Lower lobe of right lung (tissue), 2 donors: ENCODE measurements around the gene RBM33. TPM values are rescaled to one million over a fixed set of nuclear protein-coding genes. Genes with fewer than 3 reads are reported as not detected.

ENCODE experiments used
- ATAC-seq, 2 donors: fragments of 200-7000 bp; cut with Tn5 transposase; one replicate each; pipeline ENCODE4 v1.9.1; 2020 to 2022; ENCODE audit warnings: mild to moderate bottlenecking in 2 of 2, moderate library complexity in 2 of 2
- DNase-seq: peaks from one replicate; pipeline ENCODE4 v3.0.0-alpha.2; 2020
- H3K27ac ChIP-seq: fragments of 200-600 bp; one replicate; pipeline ENCODE4 v1.8.0; 2022
- H3K27me3 ChIP-seq: fragments of 200-600 bp; one replicate; pipeline ENCODE4 v1.8.0; 2022; ENCODE audit warnings: low read depth
- H3K36me3 ChIP-seq: fragments of 200-600 bp; one replicate; pipeline ENCODE4 v1.8.0; 2022; ENCODE audit warnings: mild to moderate bottlenecking
- H3K4me1 ChIP-seq: fragments of 200-600 bp; one replicate; pipeline ENCODE4 v1.8.0; 2022
- H3K4me3 ChIP-seq: fragments of 200-600 bp; one replicate; pipeline ENCODE4 v1.8.0; 2022; ENCODE audit warnings: mild to moderate bottlenecking
- H3K9me3 ChIP-seq: fragments of 200-600 bp; one replicate; pipeline ENCODE4 v1.8.0; 2022
- CTCF ChIP-seq: fragments of 200-600 bp; IDR thresholded peaks from one replicate; pipeline ENCODE4 v1.8.0; 2022; ENCODE audit warnings: antibody characterized with exemption, mild to moderate bottlenecking
- intact Hi-C: fragments of 100-400 bp; cut with DNase I; formaldehyde crosslinking; loops from one replicate; pipeline ENCODE4 v1.11.0; 2022
- total RNA-seq: library from RNA; stranded (reverse); fragmentation: NEBNext Ultra II Directional; extraction: Animal tissue kit (Norgen Biotek cat#: 25700); gene quantifications from one replicate; pipeline ENCODE4 v1.2.1, GENCODE V29; 2021
- donor health status: DM: no; HTN: yes; CAD: no; lungs with severe emphysema.

Gene RBM33
- total RNA-seq, 1 donor from 2014 or later = 67.2 TPM

GRCh38 chr7:155818154-155818819 is 173.8 kb downstream of the RBM33 start:
- no peaks in the 10 kb centered on the region for H3K36me3 ChIP-seq
- H3K27me3 ChIP-seq = peaks cover 32% of the 10 kb centered on the region
- H3K4me1 ChIP-seq = no peaks in the 10 kb centered on the region
- intact Hi-C loops = loop anchor here (10.0 kb wide), 1 partner anchor 657 kb away; no protein-coding TSS in a partner anchor
- no peak overlapping the region for H3K27ac ChIP-seq
- no peak for ATAC-seq
- no peak overlapping the region for H3K4me3 ChIP-seq
- H3K9me3 ChIP-seq = no peaks in the 10 kb centered on the region
- peak; percentile 36 for DNase-seq
- no peak for TF ChIP-seq CTCF

DNA sequence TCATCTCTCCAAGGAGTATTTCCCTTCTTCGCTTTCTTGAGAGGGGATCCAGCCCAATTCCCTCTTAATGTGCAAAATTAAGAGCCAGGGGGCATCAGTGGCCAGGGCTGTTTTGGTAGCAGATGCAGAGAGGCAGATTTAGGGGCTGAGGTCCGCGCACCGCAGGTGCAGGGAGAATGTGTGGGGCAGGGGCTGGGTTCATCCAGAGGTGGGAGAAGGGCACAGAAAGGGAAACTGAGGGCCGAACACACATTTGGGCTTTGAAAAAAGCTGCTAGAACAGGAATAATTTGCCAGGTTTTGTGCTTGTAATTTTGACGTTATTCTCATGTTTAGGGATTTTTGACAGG is 174.3 kb downstream of the RBM33 start:
- H3K4me1 ChIP-seq = no peaks in the 10 kb centered on the region
- H3K4me3 ChIP-seq = no peak overlapping the region
- no peak overlapping the region for H3K27ac ChIP-seq
- no peaks in the 10 kb centered on the region for H3K36me3 ChIP-seq
- no peak for TF ChIP-seq CTCF
- no peak for DNase-seq
- H3K9me3 ChIP-seq = no peaks in the 10 kb centered on the region
- intact Hi-C loops = loop anchor here (10.0 kb wide), 1 partner anchor 656 kb away; no protein-coding TSS in a partner anchor
- ATAC-seq = no peak
- peaks cover 27% of the 10 kb centered on the region for H3K27me3 ChIP-seq

DNA sequence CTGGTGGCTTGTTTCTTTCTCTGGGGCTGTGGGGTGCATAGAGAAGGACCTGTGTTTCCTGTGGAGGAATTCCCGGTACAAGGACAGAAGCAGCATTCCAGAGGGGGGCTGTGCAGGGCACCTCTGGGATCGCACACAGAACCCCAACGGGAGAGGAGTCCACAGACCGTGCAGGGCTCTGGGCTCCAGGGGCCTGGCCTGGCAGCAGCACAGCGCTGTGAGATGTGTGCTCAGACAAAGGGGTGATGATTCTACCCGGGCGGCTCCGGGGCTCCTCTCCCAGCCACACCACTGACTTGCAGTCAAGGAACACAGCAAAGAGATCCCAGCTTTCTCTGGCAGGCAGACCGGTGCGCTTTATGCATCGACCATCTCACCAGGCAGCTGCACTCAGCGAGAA is 174.7 kb downstream of the RBM33 start:
- H3K4me3 ChIP-seq = no peak overlapping the region
- H3K4me1 ChIP-seq = no peaks in the 10 kb centered on the region
- H3K9me3 ChIP-seq = no peaks in the 10 kb centered on the region
- H3K27me3 ChIP-seq = peaks cover 23% of the 10 kb centered on the region
- DNase-seq = no peak
- no peaks in the 10 kb centered on the region for H3K36me3 ChIP-seq
- H3K27ac ChIP-seq = no peak overlapping the region
- TF ChIP-seq CTCF = no peak
- intact Hi-C loops = loop anchor here (10.0 kb wide), 1 partner anchor 656 kb away; no protein-coding TSS in a partner anchor
- no peak for ATAC-seq

GRCh38 chr7:155820246-155820645 is 175.8 kb downstream of the RBM33 start:
- H3K9me3 ChIP-seq = no peaks in the 10 kb centered on the region
- intact Hi-C loops = no loop called here
- no peaks in the 10 kb centered on the region for H3K36me3 ChIP-seq
- no peak for TF ChIP-seq CTCF
- ATAC-seq (no peak), DNase-seq (peak; percentile 35)
- peaks cover 16% of the 10 kb centered on the region for H3K27me3 ChIP-seq
- H3K4me3 ChIP-seq = no peak overlapping the region
- H3K27ac ChIP-seq = no peak overlapping the region
- H3K4me1 ChIP-seq = no peaks in the 10 kb centered on the region

- TF ChIP-seq CTCF = no peak
- intact Hi-C loops = no loop called here
- DNase-seq (peak; percentile 41), ATAC-seq (no peak)
- Histone ChIP-seq H3K4me1 (no peaks in the 10 kb centered on the region), H3K4me3 (no peak overlapping the region), H3K27ac (no peak overlapping the region), H3K9me3 (no peaks in the 10 kb centered on the region), H3K27me3 (peaks cover 11% of the 10 kb centered on the region), H3K36me3 (no peaks in the 10 kb centered on the region)
These were observed 176.3 kb downstream of the RBM33 start for GRCh38 chr7:155820788-155821187.
